DOHH2 (cell line): Measurements from ENCODE around the gene LRP2.

Experiments
- H3F3A ChIP-seq: fragments of 200-600 bp; sonication (generic), shearing (Covaris generic); 2 replicates; pipeline ENCODE4 v1.6.0; 2016; ENCODE audit warnings: antibody characterized with exemption, mild to moderate bottlenecking; ENCODE audit not compliant: control insufficient read depth, insufficient read depth
- H3K27ac ChIP-seq: fragments of 200-600 bp; sonication (generic); 2 replicates; pipeline ENCODE4 v1.5.1; 2014; ENCODE audit warnings: low read depth, mild to moderate bottlenecking, low read length, moderate library complexity
- H3K27me3 ChIP-seq: fragments of 200-600 bp; sonication (generic); 2 replicates; pipeline ENCODE4 v1.6.1; 2014; ENCODE audit warnings: mild to moderate bottlenecking, low read length, mixed read lengths; ENCODE audit not compliant: control insufficient read depth
- H3K36me3 ChIP-seq: fragments of 200-600 bp; sonication (generic); 2 replicates; pipeline ENCODE4 v1.6.1; 2014; ENCODE audit warnings: mild to moderate bottlenecking, low read length, moderate library complexity, mixed read lengths; ENCODE audit not compliant: control insufficient read depth
- H3K4me1 ChIP-seq: fragments of 200-600 bp; sonication (generic); 2 replicates; pipeline ENCODE4 v1.6.1; 2014; ENCODE audit warnings: mild to moderate bottlenecking, low read length, mixed read lengths; ENCODE audit not compliant: control insufficient read depth
- H3K4me2 ChIP-seq: fragments of 200-600 bp; sonication (generic); 2 replicates; pipeline ENCODE4 v1.6.0; 2014; ENCODE audit warnings: mild to moderate bottlenecking, low read length, moderate library complexity
- H3K4me3 ChIP-seq: fragments of 200-600 bp; sonication (generic); 2 replicates; pipeline ENCODE4 v1.5.1; 2014; ENCODE audit warnings: mild to moderate bottlenecking, low read length, mixed read lengths
- H3K79me2 ChIP-seq: fragments of 200-600 bp; sonication (generic); 2 replicates; pipeline ENCODE4 v1.6.1; 2014; ENCODE audit warnings: mild to moderate bottlenecking, low read length, mixed read lengths; ENCODE audit not compliant: control insufficient read depth
- H3K9me2 ChIP-seq: fragments of 200-600 bp; sonication (generic); replicated peaks from 2 replicates; pipeline ENCODE4 v1.6.1; 2014; ENCODE audit warnings: mild to moderate bottlenecking, low read length, mixed read lengths; ENCODE audit not compliant: control insufficient read depth
- H3K9me3 ChIP-seq: fragments of 200-600 bp; sonication (generic); 2 replicates; pipeline ENCODE4 v1.6.1; 2014; ENCODE audit warnings: antibody characterized with exemption, low read length, mixed read lengths; ENCODE audit not compliant: control insufficient read depth, insufficient read depth
- H4K20me1 ChIP-seq: fragments of 200-600 bp; sonication (generic); 2 replicates; pipeline ENCODE4 v1.6.0; 2014; ENCODE audit warnings: low read depth, mild to moderate bottlenecking, antibody characterized with exemption, low read length, moderate library complexity; ENCODE audit not compliant: control insufficient read depth, insufficient read depth
- EZH2phosphoT487 ChIP-seq: fragments of 200-600 bp; sonication (generic); IDR thresholded peaks from 2 replicates; pipeline ENCODE4 v1.6.1; 2017; ENCODE audit warnings: borderline replicate concordance, mild to moderate bottlenecking, antibody characterized with exemption, low read length, moderate library complexity, mixed read lengths
- TF ChIP-seq, protein P1 (sequence below): fragments of 200-600 bp; sonication (generic); IDR thresholded peaks from one replicate; pipeline ENCODE4 v1.5.1; 2014; ENCODE audit warnings: antibody characterized with exemption, mild to moderate bottlenecking, low read depth, low read length; ENCODE audit not compliant: poor library complexity, severe bottlenecking

The LRP2 gene

GRCh38 chr2:169298007-169298406 lies 64.3 kb downstream of the LRP2 start:
- TF ChIP-seq, protein P1, sequence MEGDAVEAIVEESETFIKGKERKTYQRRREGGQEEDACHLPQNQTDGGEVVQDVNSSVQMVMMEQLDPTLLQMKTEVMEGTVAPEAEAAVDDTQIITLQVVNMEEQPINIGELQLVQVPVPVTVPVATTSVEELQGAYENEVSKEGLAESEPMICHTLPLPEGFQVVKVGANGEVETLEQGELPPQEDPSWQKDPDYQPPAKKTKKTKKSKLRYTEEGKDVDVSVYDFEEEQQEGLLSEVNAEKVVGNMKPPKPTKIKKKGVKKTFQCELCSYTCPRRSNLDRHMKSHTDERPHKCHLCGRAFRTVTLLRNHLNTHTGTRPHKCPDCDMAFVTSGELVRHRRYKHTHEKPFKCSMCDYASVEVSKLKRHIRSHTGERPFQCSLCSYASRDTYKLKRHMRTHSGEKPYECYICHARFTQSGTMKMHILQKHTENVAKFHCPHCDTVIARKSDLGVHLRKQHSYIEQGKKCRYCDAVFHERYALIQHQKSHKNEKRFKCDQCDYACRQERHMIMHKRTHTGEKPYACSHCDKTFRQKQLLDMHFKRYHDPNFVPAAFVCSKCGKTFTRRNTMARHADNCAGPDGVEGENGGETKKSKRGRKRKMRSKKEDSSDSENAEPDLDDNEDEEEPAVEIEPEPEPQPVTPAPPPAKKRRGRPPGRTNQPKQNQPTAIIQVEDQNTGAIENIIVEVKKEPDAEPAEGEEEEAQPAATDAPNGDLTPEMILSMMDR = no peak
- no peak for TF ChIP-seq EZH2phosphoT487
- Histone ChIP-seq H3K79me2 (no peaks in the 10 kb centered on the region), H3K36me3 (no peaks in the 10 kb centered on the region), H3K9me2 (no peaks in the 10 kb centered on the region), H3K4me3 (no peak overlapping the region), H3K4me2 (no peak overlapping the region), H3F3A (no peaks in the 10 kb centered on the region), H3K4me1 (no peaks in the 10 kb centered on the region), H4K20me1 (no peaks in the 10 kb centered on the region), H3K27me3 (no peaks in the 10 kb centered on the region), H3K9me3 (no peaks in the 10 kb centered on the region), H3K27ac (no peak overlapping the region)

DNA sequence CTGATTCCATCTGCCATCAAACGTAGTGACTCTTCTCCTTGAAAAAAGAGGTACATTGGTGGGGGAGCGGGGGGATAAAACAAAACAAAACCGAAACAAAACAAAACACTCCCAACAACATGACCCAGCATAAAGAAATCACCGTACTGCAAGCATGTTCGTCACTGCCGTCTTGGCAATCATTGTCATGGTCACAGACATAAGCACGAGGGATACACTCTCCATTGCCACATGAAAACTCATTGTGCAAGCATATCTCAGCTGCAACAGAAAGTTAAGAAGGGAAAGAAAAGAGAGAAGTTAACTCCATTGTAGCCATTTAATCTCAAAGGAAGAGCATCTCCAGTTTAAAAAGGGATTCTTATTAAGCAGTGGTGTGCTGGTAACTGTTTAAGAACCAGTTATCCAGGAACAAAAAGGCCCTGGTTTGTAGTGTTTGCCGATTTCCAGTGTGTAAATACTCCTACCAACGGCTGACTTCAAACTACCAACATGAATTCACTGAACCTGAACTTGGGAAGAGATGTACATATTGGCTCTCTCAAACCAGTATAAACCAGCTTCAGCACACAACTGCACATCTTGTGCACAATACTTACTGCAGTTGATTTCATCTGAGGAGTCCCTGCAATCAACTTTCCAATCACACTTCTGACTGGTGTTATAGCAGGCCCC lies 68.2 kb downstream of the LRP2 start:
- Histone ChIP-seq H4K20me1 (no peaks in the 10 kb centered on the region), H3K4me1 (no peaks in the 10 kb centered on the region), H3K9me2 (no peaks in the 10 kb centered on the region), H3F3A (no peaks in the 10 kb centered on the region), H3K27me3 (no peaks in the 10 kb centered on the region), H3K79me2 (no peaks in the 10 kb centered on the region), H3K36me3 (no peaks in the 10 kb centered on the region), H3K4me3 (no peak overlapping the region), H3K9me3 (no peaks in the 10 kb centered on the region), H3K4me2 (no peak overlapping the region), H3K27ac (no peak overlapping the region)
- TF ChIP-seq, protein P1 = no peak
- no peak for TF ChIP-seq EZH2phosphoT487

GRCh38 chr2:169291517-169291916 lies 70.8 kb downstream of the LRP2 start:
- Histone ChIP-seq H3K4me1 (no peaks in the 10 kb centered on the region), H3K4me3 (no peak overlapping the region), H3K79me2 (no peaks in the 10 kb centered on the region), H4K20me1 (no peaks in the 10 kb centered on the region), H3K36me3 (no peaks in the 10 kb centered on the region), H3K9me3 (no peaks in the 10 kb centered on the region), H3K27ac (no peak overlapping the region), H3K9me2 (no peaks in the 10 kb centered on the region), H3K27me3 (no peaks in the 10 kb centered on the region), H3K4me2 (no peak overlapping the region), H3F3A (no peaks in the 10 kb centered on the region)
- TF ChIP-seq, protein P1 = no peak
- no peak for TF ChIP-seq EZH2phosphoT487
